ENCODE measurements around the gene STAC.

The STAC gene

DNA sequence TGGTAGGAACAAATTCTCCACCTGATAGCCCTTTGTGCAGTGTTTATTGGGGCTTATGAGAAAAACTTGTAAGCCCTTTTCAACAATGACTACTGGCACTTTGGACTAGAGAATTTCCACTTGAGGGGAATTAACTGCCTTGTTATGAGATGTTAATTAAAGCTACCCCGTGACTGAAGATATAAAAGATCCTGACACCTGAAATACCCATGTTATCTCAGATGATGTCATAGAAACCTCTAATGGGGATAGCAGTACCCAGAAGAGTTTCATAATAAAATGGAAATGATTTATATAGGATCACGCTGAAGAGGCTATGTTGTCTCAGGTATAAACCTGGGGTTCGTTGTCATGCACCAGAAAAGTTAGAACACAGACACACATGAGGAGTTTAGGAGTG lies 14.5 kb upstream of the STAC start:
- no peak for DNase-seq
- intact Hi-C loops (cut with DNase I; ENCODE audit: low total_unique reads) = no loop called here
- TF ChIP-seq, protein P1, sequence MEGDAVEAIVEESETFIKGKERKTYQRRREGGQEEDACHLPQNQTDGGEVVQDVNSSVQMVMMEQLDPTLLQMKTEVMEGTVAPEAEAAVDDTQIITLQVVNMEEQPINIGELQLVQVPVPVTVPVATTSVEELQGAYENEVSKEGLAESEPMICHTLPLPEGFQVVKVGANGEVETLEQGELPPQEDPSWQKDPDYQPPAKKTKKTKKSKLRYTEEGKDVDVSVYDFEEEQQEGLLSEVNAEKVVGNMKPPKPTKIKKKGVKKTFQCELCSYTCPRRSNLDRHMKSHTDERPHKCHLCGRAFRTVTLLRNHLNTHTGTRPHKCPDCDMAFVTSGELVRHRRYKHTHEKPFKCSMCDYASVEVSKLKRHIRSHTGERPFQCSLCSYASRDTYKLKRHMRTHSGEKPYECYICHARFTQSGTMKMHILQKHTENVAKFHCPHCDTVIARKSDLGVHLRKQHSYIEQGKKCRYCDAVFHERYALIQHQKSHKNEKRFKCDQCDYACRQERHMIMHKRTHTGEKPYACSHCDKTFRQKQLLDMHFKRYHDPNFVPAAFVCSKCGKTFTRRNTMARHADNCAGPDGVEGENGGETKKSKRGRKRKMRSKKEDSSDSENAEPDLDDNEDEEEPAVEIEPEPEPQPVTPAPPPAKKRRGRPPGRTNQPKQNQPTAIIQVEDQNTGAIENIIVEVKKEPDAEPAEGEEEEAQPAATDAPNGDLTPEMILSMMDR (IDR thresholded peaks at IDR 0.05) = no peak
- Histone ChIP-seq H3K4me1 (no peaks in the 10 kb centered on the region), H3K27ac (no peak overlapping the region), H3K36me3 (no peaks in the 10 kb centered on the region), H3K9me3 (no peaks in the 10 kb centered on the region), H3K27me3 (no peaks in the 10 kb centered on the region), H3K4me3 (no peak overlapping the region)

DNA sequence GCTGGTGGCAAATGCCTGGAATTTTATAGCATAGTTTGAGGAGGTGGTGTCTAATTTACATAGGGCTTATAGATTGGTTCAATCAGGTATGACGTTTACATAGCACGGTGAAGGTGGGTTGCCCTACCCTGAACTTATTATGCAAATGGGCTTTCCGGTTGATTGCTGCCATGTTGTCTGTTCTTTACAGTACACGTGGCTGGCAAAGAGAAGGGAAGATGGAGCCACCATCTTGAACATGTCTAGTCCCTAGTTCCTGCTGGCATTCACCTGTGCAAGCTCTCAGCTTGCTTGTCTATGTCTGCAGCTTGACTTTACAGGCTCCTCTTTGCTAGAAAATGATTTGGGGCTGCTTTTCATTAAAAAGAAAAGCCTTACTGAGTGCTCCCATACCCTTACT lies 14.0 kb upstream of the STAC start:
- H3K4me3 ChIP-seq = no peak overlapping the region
- H3K4me1 ChIP-seq = no peaks in the 10 kb centered on the region
- no peaks in the 10 kb centered on the region for H3K9me3 ChIP-seq
- no peaks in the 10 kb centered on the region for H3K27me3 ChIP-seq
- TF ChIP-seq, protein P1 (IDR thresholded peaks at IDR 0.05) = no peak
- no peak for DNase-seq
- intact Hi-C loops (cut with DNase I; ENCODE audit: low total_unique reads) = no loop called here
- H3K27ac ChIP-seq = no peak overlapping the region
- no peaks in the 10 kb centered on the region for H3K36me3 ChIP-seq

DNA sequence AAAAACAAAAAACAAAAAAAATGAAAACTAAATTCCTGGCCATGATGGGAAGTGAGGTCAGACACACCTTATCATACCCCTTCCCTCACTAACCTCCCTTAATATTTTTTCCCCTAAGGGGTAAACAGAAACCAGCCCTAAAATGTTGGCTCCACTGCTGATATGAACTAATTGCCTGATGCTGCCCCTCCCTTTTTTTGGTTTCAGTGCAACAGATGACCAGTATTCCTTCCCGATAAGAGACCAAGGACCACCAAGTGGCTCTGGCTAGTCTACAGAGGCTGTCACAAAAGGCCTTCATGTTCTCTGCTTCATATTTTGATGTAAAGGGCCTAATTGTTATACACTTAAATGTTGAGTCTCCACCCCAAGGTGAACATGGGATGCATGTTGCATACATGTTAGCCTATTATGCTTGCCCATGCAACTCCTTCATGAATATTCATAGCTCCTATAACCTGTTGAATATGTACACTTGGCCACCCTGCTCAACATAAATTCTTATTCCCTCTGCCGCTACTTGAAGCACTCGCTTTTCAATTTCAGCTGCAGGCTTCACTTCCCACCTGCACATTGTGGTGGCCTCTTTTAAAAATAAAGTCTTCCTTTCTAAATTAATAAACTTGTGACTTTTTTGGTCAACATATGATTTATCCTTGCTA lies 12.3 kb upstream of the STAC start:
- Histone ChIP-seq H3K36me3 (no peaks in the 10 kb centered on the region), H3K9me3 (no peaks in the 10 kb centered on the region), H3K27ac (no peak overlapping the region), H3K27me3 (no peaks in the 10 kb centered on the region), H3K4me3 (no peak overlapping the region), H3K4me1 (peaks cover 0 to 9% (median 2%) of the 10 kb centered on the region in 4 donors)
- TF ChIP-seq, protein P1 (IDR thresholded peaks at IDR 0.05) = no peak
- no peak for DNase-seq
- intact Hi-C loops (cut with DNase I; ENCODE audit: low total_unique reads) = no loop called here

DNA sequence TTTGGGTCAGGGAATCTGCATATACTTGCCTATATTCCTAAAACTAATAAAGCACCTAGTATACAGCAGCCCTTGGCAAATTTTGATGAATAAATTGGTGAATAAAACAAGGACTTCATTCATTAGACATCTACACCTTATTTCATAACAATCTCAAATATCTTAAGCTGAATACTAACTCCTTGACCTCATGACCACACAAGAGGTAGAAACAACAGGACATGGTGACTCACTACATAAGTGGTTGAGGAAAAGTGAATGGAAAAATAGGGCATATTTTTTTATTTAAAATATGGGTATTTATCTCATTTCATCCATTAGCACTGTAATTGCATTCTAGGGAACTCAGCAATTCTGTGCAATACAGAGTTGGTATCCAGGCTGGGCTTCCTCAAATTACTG lies 7.8 kb upstream of the STAC start:
- intact Hi-C loops (cut with DNase I; ENCODE audit: low total_unique reads) = no loop called here
- H3K9me3 ChIP-seq = no peaks in the 10 kb centered on the region
- no peaks in the 10 kb centered on the region for H3K36me3 ChIP-seq
- peaks cover 0 to 22% (median 2%) of the 10 kb centered on the region in 4 donors for H3K4me1 ChIP-seq
- H3K27ac ChIP-seq = peak overlapping the region in 1 of 2 donors; percentile 26
- TF ChIP-seq, protein P1 (IDR thresholded peaks at IDR 0.05) = no peak
- H3K4me3 ChIP-seq = no peak overlapping the region
- no peaks in the 10 kb centered on the region for H3K27me3 ChIP-seq
- DNase-seq = no peak

DNA sequence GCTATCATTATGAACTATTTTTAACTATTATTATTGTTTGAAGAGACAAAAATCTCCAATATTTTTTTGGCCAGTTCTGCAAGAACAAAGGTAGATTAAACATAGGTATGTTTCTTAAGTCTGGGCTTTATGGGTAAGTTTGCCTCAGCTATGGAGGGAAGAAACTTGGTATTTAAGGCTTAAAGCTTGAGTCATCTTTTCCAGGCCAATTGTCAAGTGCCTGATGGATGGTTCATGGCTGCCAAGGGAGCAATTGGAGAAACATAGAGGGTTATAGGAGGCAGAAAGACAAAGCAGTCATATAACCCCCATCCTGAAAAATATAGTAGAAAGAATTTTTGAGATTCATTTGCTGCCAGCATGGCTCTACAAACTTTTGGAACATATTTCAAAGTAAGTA lies 7.2 kb upstream of the STAC start:
- no peak for DNase-seq
- Histone ChIP-seq H3K27ac (peak overlapping the region in 1 of 2 donors; percentile 26), H3K27me3 (no peaks in the 10 kb centered on the region), H3K36me3 (no peaks in the 10 kb centered on the region), H3K4me3 (no peak overlapping the region), H3K9me3 (no peaks in the 10 kb centered on the region), H3K4me1 (peaks cover 0 to 22% (median 2%) of the 10 kb centered on the region in 4 donors)
- TF ChIP-seq, protein P1 (IDR thresholded peaks at IDR 0.05) = no peak
- intact Hi-C loops (cut with DNase I; ENCODE audit: low total_unique reads) = no loop called here

DNA sequence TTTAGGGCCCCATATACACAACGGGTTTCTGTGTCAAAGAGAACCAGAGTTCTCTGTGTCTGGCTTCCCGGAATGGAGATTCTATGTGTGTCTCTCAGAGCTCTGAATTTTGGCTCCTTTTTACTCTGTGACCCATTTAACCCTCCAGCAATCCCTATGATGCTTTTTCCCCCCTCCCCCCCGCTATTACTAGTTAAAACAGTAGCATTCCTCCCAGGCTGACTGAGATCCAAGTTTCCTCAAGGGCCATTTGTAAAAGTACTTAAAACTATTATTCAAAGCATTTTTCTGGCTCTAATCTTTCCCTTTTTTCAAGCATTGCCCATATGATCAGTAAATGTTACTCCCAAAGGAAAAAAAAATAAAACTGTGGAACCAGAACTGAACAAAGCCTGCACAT lies 6.6 kb upstream of the STAC start:
- Histone ChIP-seq H3K27me3 (no peaks in the 10 kb centered on the region), H3K9me3 (no peaks in the 10 kb centered on the region), H3K4me3 (no peak overlapping the region), H3K36me3 (no peaks in the 10 kb centered on the region), H3K27ac (no peak overlapping the region), H3K4me1 (peaks cover 0 to 22% (median 2%) of the 10 kb centered on the region in 4 donors)
- intact Hi-C loops (cut with DNase I; ENCODE audit: low total_unique reads) = no loop called here
- no peak for DNase-seq
- TF ChIP-seq, protein P1 (IDR thresholded peaks at IDR 0.05) = no peak
